ENCODE data around the gene DUS4L.

Gene DUS4L

DNA sequence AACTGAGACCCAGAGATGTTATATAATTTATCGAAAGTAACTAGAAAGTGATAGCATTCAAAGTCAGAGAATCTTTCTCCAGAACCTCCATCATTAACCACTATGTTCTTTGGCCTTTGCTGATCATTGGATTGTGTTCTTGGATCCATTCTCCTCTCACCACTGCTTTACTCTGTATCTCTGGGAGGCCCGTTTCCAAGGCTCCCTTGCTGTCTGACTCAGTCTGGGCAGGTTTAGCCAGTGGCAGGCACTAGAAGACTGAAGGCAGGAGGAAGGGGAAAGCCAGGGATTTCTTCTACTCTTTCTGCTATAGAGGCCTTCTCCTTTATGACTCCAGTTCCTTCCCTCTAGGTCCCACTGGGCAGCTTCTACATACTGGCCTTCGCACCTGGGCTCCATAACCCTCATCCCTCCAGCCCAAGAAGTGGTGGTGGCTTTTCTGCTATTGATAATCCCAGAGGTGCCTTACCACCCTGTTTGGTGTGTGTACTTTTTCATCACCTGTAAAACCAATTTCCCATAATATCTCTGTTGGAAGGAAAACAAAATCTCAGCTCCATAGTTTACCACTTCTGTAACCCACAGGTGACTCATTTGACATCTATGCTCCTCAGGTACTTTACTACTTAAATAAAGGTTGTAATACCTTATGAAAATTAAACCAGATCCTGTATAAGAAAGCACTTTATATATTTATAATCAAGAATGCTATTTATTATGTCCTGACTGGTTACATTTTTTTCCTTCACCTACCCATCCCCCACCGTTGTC, 52.3 kb downstream of the DUS4L start:
- DNase-seq: no peak

DNA sequence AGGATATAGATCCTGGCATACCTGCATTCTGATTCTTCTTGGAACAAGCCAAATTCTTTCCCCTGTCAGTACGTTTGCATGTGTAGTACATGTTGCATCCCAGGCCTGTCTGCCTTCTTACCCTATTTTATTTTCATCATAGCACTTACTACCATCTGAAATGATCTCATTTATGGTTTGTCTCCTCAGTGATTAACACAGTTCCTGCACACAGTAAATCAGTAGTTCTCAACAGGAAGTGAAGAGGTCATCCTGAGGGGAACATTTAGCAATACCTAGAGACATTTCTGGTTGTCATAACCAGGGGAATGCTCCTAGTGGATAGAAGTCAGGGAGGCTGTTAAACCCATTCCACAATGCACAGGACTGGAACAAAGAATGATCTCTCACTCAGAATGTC, 58.7 kb downstream of the DUS4L start:
- DNase-seq: no peak

DNA sequence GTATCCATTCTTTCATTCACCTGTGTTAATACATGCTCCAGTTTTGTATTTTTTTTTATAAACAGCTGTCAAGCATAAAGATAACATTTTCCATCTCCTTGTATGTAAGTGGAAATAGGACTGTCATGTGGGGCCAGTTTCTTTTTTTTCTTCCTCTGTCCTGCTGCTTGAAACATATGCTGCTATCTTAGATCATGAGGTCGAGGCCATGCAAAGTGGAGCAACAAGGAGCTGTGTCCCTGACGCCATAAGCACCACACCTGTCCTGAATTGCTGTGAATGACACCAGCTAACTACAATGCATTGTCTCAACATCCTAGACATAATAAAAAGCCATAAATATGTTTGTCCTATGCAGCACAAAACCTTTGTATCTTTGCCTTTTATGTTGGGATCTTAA, 59.1 kb downstream of the DUS4L start:
- DNase-seq: no peak

DNA sequence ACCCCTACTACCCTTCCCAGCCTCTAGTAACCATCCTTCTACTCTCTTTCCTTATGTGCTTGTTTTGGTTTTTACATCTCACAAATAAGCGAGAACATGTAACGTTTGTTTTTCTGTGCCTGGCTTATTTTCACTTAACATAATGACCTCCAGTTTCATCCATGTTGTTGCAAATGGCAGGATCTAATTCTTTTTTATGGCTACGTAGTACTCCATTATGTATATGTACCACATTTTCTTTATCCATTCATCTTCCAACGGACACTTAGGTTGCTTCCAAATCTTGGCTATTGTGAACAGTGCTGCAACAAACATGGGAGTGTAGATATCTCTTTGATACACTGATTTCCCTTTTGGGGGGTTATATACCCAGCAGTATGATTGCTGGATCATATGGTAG, 63.2 kb downstream of the DUS4L start:
- DNase-seq: no peak

All from activated CD4-positive, alpha-beta T cell treated with anti-CD3 and anti-CD28 coated beads for 48 hours (primary cell).